ENCODE results near the gene ATXN1.

Gene ATXN1

GRCh38 chr6:16369989-16370388 lies 391.3 kb downstream of the ATXN1 start:
- DNase-seq: no peak

- DNase-seq: no peak
Observed at GRCh38 chr6:16369140-16369745, 392.0 kb downstream of the ATXN1 start.

- no peak for DNase-seq
Observed at GRCh38 chr6:16367571-16367970, 393.7 kb downstream of the ATXN1 start.

- no peak for DNase-seq
Observed at GRCh38 chr6:16363749-16364148, 397.5 kb downstream of the ATXN1 start.

GRCh38 chr6:16362819-16363589 lies 398.3 kb downstream of the ATXN1 start:
- no peak for DNase-seq

GRCh38 chr6:16362296-16362695 lies 399.0 kb downstream of the ATXN1 start:
- DNase-seq: no peak

DNA sequence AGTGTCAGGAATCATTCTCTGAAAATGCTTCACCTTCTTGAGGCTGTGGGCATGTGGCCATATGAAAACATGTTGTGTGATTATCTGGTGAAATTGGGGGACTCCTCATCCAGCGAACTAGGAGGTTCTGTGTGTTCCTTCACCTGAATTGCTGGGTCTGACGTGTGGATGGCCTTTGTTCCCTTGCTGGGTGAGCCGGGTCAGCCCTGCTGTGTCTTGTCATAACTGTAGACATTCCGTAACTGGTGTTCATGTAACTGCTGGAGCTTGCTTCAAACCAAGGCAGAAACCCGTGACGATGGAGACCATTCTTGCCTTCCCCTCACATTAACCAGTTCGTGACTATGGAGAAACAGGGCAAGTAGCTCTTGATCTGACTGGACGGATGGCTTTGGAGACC lies 399.4 kb downstream of the ATXN1 start:
- no peak for DNase-seq

GRCh38 chr6:16361121-16361520 lies 400.1 kb downstream of the ATXN1 start:
- no peak for DNase-seq

DNA sequence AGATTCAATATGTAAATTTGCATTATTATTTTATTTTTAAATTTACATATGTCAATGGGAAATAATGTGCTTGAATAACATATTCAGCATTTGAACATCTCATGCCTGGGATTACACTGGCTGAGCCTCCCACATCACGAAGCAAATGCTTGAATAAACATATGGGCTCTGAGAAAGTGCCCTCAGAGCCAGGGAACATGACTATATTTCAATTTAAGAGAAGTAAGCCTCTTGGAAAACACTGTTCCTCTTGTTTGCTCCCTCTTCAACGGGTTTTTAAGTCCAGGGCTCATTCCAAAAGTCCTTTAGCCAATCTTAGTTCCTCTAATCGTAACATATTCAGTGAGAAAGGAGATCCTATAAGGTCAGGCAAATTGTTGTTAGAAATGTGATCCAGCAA lies 400.9 kb downstream of the ATXN1 start:
- no peak for DNase-seq

- no peak for DNase-seq
Observed at GRCh38 chr6:16359563-16359962, 401.7 kb downstream of the ATXN1 start.

DNA sequence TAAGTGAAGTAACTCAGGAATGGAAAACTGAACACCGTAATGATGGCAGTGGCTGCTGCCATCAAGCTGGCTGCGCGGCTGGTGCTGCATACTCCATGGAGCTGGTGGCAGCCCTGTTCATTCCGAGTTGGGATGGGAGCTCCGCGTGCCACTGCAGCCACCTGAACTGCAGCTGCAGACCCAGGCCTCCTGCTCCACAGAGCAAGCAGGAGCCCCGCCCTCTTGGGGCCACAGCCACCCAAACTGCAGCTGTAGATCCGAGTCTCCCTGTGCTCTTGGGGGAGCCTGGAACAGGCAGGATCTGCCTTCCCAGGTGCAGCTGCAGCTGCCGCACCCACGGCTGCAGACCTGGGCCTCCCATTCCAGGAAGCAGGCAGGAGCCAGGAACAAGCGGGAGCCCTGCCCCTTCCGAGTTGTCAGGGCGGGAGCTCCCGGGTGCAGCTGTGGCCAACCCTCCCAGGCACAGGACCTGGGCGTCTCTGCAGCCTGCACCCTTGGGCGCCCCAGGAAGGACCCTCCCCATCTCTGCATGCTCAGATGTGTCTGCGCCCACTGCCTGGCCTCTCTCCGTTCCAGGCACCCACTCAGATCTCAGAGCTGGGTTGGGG lies 402.6 kb downstream of the ATXN1 start:
- no peak for DNase-seq

- DNase-seq: no peak
Observed at GRCh38 chr6:16355699-16356446, 405.4 kb downstream of the ATXN1 start.

DNA sequence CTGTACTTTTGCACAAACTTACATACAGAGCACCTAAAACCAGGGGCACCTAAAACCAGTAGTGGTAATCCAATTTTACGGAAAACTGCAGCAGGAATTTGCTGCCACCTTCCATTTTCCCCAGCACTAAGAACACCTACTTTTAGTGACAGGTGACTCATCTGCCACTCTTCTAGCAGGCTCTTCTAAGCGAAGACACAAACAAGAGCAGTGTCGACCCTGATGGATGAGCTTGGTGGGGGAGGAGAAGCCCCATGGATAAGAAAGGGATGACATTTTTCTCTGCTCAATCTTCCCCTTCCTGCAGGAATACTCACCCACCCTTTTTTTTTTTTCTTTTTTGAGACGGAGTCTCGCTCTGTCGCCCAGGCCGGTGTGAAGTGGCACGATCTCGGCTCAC lies 406.0 kb downstream of the ATXN1 start:
- DNase-seq: no peak

GRCh38 chr6:16354692-16355091 lies 406.6 kb downstream of the ATXN1 start:
- no peak for DNase-seq

- DNase-seq: no peak
Observed at GRCh38 chr6:16352821-16353438, 408.3 kb downstream of the ATXN1 start.

- DNase-seq: no peak
Observed at GRCh38 chr6:16352258-16352635, 409.0 kb downstream of the ATXN1 start.

GRCh38 chr6:16349544-16349943 lies 411.7 kb downstream of the ATXN1 start:
- DNase-seq: no peak

GRCh38 chr6:16346831-16347230 lies 414.4 kb downstream of the ATXN1 start:
- no peak for DNase-seq

GRCh38 chr6:16345449-16346330 lies 415.6 kb downstream of the ATXN1 start:
- no peak for DNase-seq

GRCh38 chr6:16344756-16345155 lies 416.5 kb downstream of the ATXN1 start:
- no peak for DNase-seq

DNA sequence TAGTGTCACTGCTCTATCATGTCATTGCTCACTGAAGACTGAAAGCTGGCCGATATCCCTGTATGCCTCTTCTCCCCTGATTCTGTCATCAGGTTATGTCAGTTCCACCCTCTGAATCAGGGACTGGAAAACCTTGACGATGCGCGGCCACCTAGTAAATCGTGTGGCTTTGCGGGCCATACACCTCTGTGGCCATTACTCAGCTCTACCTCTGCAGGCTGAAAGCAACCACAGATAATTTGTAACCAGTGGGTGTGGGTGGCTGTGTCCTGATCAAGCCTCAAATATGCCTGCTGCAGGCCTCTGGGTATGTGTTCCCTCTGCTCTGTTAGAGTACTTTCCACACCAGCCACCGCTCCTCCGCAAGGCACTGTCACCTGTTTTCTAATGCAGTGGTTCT lies 417.7 kb downstream of the ATXN1 start:
- DNase-seq: no peak

DNA sequence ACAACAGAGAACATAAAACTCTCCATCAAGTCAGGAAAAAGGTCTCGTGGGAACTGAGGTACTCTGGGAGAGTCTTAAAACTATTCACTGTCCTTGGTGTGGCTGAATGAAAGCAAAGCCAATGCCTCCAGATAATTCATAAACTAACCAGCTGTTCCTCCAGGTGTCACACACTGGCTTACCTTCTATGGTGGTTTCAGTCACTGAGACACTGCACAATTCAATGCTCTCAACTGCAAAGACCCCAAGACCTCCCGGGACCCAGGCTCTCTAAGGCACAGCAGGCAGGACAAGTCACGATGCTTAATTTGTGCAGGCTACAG lies 422.0 kb downstream of the ATXN1 start:
- DNase-seq: no peak

All from stimulated activated CD4-positive, alpha-beta T cell treated with anti-CD3 and anti-CD28 coated beads, Interleukin-2, amount 100 ng/mL, for 48 hours (primary cell).